ENCODE data around the gene BCL2.

Gene BCL2

GRCh38 chr18:63105636-63106316 lies 213.8 kb downstream of the BCL2 start:
- DNase-seq: no peak

DNA sequence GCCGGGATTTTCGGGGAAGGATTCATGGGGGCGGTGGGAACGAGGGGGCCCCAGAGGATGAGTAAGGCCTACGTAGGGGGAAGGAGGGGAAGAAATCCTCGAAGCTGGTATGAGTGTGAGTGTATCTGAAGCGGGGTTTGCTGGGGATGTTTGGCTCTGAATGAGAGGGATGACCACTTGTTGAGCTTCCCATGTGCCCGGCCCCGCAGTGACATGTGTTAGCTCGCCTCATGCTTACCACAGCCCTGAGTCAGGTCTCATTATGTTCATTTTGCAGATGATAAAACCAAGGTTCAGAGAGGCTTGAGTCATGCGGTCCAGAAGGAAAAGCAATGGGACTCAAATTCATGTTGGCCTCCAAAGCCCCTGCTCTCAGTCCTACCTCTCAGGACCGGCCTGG lies 214.7 kb downstream of the BCL2 start:
- no peak for DNase-seq

DNA sequence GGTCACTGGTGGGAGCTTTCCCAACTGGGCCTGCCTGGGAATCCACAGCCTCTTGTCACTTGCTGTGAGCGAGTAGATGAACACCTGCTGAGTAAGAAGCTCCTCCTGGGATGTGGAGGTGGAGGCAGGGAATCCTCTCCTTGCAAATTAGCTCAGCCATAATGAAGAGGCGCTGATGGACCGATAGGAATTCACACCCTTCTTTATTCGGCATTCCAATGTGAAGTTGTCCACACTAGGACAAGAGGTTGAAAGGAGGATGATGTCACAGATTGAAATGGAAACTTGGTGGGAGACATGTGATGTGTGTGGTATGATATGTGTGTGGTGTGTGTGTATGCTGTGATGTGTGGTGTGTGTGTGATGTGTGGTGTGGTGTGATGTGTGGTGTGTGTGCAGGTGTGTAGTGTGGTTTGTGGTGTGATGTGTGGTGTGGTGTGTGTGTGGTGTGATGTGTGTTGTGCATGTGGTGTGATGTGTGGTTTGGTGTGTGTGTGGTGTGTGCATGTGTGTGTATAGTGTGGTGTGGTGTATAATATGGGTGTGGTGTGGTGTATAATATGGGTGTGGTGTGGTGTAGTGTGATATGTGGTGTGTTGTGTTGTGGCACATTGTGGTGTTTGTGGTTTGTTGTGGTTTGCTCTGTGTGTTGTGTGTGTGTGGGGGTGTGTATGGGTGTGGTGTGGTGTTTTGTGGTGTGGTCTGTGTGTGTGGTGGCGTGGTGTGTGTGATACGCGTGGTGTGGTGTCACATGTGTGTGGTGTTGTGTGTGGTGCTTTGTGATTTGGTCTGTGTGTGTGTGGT lies 216.4 kb downstream of the BCL2 start:
- no peak for DNase-seq

GRCh38 chr18:63100630-63101055 lies 218.9 kb downstream of the BCL2 start:
- no peak for DNase-seq

DNA sequence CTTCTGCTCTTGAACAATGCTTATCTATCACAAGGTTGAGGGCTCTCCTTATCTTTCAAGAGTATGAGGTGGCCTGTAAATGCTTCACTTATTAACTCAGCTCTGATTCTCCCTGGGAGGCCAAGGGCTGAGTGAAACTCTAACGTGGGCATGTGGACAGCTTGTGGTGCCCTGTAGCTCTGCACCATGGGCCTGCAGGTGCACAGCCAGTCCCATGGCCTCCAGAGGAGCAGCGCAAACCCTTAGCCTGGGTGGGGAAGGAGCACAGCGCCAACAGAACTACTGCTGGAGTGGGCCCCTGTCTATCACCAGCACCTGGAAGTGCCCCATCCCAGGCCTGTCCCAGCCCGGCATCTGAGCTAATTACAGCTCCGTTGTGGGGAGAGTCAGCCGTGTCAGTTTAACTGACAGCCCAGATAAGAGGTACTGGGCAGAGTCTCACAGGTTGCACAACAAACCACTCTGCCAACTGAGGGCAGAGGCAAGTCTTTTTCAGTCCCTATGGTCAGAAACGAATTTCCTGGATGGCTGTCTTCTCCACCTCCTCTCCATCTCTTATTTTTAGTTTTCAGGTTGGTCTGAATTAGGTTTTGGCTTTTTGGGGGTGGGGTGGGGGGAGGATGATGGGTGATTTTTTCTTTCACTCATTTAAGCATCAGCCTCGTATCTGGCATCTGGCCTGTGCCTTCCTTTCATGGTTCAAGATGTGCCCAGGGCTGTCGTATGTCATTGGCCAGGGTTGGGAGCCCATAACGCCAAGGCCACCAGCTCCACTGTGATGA lies 219.5 kb downstream of the BCL2 start:
- DNase-seq: peak; percentile 19

DNA sequence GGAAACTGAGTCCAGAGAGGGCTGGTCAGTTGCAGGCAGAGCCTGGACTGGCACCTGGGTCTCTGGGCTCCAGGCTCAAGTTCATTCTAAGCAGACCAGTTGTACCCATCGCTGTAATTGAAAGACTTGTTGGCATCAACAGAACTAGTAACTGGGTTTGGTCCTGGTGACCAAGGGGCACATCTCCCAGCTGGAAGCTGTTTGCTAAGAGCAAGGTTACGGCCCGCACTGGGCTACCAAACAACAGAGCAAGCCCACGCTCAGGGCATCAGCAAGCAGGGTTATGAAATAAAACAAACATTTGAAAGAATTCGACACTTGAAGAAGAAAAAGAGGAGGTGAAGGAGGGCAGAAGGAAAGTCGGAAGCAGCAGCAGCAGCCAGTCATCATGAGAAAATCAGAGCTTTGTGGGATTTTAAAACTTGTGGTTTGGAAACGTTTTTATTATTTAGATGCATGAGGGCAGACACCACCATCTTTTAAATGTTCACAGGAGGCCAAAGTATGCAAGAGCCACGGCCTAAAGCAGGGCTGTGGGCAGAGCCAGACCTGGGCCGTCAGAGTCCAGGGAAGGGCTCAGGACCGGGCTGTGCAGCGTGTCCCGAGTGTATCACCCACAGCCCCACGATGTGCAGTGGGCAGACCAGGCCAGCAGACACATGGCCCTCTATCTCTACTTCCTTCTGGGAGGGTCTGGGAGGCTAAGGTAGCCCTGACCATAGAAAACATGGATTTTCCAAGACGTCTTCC lies 220.3 kb downstream of the BCL2 start:
- no peak for DNase-seq

DNA sequence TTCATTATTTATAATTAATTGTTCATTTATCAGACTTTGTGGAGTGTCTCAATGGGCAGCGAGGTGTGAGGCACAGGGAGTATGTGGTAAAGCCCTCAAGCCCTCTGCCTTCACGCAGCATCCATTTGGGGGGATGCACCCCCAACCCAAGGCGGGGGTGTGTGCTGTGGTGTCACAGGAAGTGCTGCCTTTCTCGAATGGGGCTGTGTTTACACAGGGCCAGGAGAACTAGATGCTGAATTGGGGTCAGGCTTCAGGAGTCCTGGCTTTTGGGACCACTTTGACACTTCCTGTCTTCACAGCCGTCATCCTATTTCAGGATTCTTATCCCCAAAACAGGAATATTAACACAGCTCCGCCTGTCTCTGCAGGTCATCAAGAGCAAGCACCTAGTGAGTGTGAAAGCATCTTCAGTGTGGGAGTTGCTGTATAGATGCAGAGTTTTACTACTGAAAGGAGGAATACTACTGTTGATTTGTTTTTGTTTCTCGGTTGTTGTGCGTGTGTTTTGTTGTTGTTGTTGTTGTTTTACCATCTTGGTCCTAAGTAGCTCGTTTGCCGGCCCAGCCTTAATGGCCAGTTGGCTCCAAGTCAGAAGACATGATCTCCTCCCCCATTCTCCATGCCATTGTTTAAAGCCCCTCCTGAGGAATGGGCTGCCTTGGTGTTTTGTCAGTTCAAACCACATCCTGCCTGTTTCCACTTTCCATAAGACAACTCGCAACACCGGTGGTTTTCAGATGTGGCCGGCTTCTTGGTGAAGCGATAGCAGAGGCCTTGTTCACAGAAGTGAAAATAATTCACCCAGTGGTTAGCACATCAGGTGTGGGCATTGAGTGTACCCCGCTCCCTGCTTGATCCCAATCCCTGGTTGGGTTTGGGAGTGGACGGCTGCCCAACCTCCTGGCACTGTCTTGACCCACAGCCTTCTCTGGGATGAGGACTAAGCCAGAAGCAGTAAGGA lies 221.3 kb downstream of the BCL2 start:
- DNase-seq: no peak

DNA sequence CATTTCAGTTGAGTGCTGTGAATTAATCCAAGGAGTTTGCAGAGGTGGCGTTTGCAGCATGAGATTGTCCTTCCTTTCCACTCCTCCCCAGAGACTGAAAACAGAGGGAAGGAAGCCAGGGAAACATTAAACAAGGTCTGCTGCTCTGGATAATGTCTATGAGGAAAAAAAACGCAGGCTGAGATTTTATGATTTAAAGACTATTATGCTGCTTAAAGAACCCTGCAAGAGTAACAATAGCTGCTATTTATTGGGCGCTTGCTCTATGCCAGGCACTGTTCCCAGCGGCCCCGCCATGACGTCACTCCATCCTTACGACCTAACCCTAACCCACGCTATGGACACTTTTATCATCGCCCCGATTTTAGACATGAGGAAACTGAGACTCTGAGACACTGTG lies 222.4 kb downstream of the BCL2 start:
- no peak for DNase-seq

GRCh38 chr18:63096327-63096874 lies 223.2 kb downstream of the BCL2 start:
- no peak for DNase-seq

DNA sequence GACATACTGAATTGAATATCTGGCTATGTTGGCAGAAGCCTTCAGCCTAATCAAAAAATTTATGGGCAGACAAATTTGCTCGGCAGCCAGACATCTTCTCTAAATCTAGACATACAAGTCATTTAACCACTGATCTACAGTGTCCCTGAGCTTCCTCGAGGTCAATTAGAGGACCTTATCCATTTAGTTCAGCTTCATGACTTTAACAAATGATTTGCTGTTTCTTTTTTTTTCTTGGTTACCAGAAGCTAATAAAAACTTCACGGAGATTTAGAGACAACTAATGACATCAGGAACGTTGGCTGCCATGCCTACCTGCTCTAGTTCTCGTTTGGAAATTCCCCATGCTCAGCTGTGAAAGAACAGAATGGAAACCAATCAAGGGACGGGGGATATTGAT lies 223.8 kb downstream of the BCL2 start:
- no peak for DNase-seq

DNA sequence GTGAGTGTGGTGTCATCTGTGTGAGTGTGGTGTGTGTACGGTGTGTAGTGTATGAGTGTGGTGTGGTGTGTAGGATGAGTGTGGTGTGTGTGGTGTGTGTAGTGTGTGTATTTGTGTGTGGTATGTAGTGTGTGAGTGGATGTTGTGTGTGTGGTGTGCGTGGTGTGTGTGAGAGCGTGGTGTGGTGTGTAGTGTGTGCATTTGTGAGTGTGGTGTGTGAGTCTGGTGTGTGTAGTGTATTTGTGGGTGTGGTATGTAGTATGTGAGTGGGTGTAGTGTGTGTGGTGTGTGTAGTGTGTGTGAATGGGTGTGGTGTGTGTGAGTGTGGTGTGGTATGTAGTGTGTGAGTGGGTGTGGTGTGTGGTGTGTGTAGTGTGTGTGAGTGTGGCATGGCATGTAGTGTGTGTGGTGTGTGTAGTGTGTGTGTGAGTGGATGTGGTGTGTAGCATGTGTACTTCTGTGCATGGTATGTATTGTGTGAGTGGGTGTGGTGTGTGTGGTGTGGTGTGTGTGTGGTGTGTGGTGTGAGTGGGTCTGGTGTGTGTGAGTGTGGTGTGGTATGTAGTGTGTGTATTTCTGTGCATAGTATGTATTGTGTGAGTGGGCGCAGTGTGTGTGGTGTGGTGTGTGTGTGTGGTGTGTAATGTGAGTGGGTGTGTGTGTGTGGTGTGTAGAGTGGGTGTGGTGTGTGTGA lies 227.8 kb downstream of the BCL2 start:
- DNase-seq: no peak

- DNase-seq: no peak
These were observed 229.2 kb downstream of the BCL2 start for GRCh38 chr18:63090334-63090733.

DNA sequence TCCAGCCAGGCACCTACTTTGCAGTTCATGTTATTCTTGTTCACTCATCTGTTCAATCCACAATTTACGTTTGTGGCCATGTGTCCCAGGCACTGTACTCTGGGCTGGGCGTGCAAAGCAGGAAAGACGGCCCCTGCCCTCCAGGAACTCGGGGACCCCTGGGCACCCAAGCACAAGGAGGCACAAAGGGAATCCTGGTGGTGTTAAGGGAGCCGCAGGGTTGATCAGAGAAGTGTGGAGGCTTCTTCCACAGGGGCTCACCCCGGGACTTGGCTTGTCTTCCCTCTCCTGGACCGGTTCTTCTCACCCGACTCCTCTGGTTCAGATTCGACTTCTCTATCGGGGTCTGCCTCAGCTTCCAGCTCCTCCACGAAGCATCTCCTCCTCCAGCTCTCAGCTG lies 230.5 kb downstream of the BCL2 start:
- no peak for DNase-seq

DNA sequence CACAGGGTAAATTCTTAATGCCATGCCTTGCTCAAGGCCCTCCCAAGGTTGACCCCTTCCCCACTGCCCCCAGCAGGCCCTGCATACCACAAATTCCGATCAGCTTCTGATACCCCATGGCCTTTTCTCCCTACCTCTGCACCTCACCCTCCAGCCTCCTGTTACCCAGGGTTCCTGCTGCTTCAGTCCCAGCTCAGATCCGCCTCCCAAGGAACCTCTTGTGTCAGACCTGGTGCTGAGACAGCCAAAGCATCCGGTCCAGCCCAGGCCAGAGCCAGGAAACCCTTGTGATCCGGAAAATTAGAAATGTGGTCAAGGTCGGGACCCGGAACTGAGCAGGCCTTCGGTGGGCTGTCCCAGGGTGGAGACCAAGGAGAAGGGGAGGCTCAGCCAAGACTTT lies 231.3 kb downstream of the BCL2 start:
- no peak for DNase-seq

DNA sequence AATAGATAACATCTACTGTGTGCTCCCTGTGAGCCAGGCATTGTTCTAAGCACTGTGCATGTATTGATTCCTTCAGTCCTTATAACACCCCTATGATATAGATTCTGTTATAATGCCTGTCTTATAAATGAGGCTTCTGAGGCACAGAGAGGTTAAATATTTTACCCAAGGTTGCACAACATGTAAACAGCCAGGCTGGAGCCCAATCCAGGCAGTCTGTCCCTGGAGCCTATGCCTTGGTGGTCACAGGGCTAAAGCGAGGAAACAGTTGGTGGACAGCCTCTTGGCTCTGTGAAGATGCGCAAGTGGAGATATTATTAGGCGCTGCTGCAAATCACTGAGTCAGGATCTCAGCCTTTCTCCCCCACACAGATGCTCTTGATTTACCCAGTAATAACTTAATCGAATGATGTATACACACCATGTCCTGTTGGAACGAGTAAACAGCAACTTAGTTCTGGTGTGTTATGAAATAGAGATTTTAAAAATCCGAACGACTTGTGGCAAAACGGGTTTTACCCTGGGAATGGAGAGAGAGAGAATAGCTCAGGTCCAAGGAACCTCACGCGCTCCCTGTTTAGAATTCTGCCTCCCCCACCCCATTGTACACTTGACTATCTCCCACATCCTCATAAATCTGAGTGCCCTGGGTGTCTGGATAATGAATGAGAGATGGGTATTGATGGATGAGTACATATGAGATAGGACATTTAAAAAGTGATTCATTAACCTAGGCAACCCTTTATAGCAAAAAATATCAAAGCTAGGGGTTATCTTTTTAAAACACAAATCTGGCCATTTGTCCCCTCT lies 231.9 kb downstream of the BCL2 start:
- DNase-seq: no peak

GRCh38 chr18:63085611-63086010 lies 234.0 kb downstream of the BCL2 start:
- no peak for DNase-seq

- no peak for DNase-seq
These were observed 235.3 kb downstream of the BCL2 start for GRCh38 chr18:63084219-63084618.

- no peak for DNase-seq
These were observed 236.0 kb downstream of the BCL2 start for GRCh38 chr18:63083555-63083954.

- no peak for DNase-seq
These were observed 236.5 kb downstream of the BCL2 start for GRCh38 chr18:63083020-63083531.
